HFF-Myc (cell line): ENCODE results near the gene CWF19L2.

Source experiments
- DNase-seq: peaks from one replicate; pipeline ENCODE4 v3.0.0-alpha.2; 2011; ENCODE audit warnings: low read depth; ENCODE audit errors: extremely low read depth
- H3K4me3 ChIP-seq: replicated peaks from 2 replicates; pipeline ENCODE4 v1.5.1; 2011; ENCODE audit warnings: low read depth, mild to moderate bottlenecking, control low read depth, low read length
- TF ChIP-seq, protein P1 (sequence below): IDR thresholded peaks from 2 replicates; pipeline ENCODE4 v1.5.1; 2012; ENCODE audit warnings: mild to moderate bottlenecking, low read depth, low read length, control low read depth; ENCODE audit errors: missing control alignments

CWF19L2 gene

DNA sequence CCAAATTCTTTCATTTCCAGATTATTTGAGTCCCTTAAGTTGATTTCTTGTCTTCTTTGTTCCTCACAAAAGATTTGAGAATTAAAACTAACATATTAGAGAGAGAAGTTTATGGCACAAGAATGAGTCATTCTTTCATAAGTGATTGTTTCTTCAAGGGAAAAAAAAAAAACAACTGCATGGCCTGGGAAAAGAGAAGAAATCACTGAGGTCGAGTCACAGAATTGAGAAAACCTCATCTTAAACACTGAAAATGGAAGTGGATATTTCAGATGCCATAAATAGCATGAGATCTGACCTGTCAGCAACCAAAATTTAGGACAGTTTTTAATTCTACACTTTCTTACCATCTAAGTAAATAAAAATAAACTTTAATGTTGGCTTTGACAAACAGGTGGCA lies 87.2 kb downstream of the CWF19L2 start:
- TF ChIP-seq, protein P1, sequence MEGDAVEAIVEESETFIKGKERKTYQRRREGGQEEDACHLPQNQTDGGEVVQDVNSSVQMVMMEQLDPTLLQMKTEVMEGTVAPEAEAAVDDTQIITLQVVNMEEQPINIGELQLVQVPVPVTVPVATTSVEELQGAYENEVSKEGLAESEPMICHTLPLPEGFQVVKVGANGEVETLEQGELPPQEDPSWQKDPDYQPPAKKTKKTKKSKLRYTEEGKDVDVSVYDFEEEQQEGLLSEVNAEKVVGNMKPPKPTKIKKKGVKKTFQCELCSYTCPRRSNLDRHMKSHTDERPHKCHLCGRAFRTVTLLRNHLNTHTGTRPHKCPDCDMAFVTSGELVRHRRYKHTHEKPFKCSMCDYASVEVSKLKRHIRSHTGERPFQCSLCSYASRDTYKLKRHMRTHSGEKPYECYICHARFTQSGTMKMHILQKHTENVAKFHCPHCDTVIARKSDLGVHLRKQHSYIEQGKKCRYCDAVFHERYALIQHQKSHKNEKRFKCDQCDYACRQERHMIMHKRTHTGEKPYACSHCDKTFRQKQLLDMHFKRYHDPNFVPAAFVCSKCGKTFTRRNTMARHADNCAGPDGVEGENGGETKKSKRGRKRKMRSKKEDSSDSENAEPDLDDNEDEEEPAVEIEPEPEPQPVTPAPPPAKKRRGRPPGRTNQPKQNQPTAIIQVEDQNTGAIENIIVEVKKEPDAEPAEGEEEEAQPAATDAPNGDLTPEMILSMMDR: no peak
- no peak for DNase-seq
- no peak overlapping the region for H3K4me3 ChIP-seq

DNA sequence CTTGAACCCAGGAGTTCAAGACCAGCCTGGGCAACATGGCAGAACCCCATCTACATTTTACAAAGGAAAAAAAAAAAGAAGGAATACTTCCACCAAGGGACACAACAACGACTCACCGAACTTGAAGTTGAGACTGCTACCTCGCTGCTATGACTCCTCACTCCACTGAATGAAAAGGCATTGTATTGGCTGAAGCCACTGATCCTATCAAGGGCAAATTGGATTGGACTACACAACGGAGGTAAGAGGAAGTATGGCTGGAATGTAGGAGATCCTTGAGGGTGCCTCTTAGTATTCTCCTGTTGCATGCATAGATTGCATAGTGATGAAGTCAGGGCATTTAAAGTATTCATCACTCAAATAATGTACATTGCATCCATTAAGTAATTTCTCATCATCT lies 97.9 kb downstream of the CWF19L2 start:
- H3K4me3 ChIP-seq: no peak overlapping the region
- no peak for DNase-seq
- TF ChIP-seq, protein P1: no peak

DNA sequence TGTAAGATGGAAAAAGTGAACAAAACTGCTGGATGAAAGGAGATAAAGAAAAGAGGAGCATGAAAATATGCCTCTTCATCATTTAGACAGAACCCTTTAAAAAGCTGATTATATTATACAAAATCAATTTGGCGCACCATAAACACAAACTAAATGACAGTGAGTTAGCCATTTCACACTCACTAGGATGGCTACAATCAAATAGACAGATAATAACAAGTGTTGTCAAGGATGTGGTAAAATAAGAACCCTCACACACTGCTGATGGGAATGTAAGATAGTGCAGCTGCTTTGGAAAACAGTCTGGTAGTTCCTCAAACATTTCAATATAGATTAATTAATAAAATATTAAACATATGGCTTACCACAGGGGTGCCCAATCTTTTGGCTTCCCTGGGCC lies 99.7 kb downstream of the CWF19L2 start:
- DNase-seq: no peak
- no peak overlapping the region for H3K4me3 ChIP-seq
- TF ChIP-seq, protein P1: no peak

DNA sequence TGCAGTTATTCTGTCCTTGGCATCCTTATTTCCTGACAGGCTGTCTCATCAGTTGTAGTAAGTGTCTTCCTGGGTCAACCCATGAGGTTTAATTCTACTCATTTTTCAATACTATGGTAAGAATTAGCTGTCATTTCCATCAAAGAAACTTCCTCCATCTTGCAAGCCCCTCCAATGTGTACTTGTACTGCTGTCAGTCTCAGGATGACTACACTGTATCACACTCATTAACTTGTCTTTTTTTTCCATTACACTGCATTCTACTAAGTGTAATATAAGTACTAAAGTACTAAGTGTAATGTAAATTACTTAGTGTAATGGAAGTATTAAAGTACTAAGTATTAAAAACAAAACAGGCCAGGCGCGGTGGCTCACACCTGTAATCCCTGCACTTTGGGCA lies 102.8 kb downstream of the CWF19L2 start:
- H3K4me3 ChIP-seq: no peak overlapping the region
- DNase-seq: no peak
- TF ChIP-seq, protein P1: no peak

DNA sequence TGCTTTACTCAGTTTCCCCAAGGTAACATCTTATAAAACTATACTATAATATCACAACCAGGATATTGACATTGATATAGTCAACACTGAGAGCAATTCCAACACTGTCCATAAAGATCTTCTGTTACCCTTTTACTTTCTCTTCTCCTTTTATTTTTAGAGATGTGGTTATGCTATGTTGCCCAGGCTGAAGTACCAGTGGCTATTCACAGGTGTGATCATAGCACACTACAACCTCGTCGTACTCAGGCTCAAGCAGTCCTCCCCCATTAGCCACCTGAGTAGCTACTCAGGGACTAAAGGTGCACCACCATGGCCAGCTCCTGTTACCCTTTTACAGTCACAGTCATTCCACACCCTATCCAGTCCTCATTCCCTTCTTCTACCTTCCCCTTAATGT lies 119.7 kb downstream of the CWF19L2 start:
- no peak for DNase-seq
- no peak overlapping the region for H3K4me3 ChIP-seq
- TF ChIP-seq, protein P1: no peak

DNA sequence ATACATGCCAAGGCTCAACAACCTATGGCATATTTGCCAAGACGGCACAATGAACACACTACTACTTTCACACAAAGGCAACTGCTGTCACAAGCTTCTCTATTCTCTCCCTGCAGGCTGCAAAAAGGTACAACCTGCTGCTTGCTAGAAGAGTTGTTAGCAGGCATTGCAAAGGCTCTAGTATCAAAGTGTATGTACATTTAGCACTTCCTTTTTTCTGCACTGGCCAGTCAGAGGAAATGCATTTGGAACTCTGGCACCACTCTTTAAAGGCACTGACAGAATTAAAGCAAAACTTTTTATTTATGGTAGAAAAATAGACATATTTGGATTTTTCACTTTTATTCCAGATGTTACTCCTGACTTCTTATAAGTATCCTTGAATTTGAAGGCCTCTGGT lies 125.9 kb downstream of the CWF19L2 start:
- H3K4me3 ChIP-seq: no peak overlapping the region
- TF ChIP-seq, protein P1: no peak
- DNase-seq: no peak

DNA sequence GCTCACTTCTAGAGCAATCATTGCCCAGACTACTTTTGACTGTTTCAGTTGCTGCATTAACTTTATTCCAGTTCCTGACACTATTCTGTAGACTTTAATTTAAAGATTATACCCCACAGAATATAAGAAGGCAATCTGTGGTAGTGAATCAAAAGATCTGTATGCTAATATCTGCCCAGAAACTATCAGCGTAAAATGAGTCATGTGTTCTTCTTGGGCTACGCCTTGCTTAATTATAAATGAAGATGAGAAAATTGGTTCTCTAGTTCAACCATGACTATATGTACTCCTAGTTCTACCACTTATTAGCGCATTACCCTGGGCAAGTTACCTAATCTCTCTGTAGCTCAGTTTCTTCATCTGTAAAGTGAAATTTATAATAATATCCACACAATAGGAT lies 128.5 kb downstream of the CWF19L2 start:
- H3K4me3 ChIP-seq: no peak overlapping the region
- no peak for DNase-seq
- TF ChIP-seq, protein P1: no peak
